ENCODE results near the gene NATD1.

The NATD1 gene, protein sequence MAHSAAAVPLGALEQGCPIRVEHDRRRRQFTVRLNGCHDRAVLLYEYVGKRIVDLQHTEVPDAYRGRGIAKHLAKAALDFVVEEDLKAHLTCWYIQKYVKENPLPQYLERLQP

GRCh38 chr17:21252796-21253645 is at the start of gene NATD1:
TSS of gene NATD1 (minus strand) at chr17:21253410. CDS start at chr17:21253264, 146 bp downstream.
- DNase-seq, result peak; percentile 76

DNA sequence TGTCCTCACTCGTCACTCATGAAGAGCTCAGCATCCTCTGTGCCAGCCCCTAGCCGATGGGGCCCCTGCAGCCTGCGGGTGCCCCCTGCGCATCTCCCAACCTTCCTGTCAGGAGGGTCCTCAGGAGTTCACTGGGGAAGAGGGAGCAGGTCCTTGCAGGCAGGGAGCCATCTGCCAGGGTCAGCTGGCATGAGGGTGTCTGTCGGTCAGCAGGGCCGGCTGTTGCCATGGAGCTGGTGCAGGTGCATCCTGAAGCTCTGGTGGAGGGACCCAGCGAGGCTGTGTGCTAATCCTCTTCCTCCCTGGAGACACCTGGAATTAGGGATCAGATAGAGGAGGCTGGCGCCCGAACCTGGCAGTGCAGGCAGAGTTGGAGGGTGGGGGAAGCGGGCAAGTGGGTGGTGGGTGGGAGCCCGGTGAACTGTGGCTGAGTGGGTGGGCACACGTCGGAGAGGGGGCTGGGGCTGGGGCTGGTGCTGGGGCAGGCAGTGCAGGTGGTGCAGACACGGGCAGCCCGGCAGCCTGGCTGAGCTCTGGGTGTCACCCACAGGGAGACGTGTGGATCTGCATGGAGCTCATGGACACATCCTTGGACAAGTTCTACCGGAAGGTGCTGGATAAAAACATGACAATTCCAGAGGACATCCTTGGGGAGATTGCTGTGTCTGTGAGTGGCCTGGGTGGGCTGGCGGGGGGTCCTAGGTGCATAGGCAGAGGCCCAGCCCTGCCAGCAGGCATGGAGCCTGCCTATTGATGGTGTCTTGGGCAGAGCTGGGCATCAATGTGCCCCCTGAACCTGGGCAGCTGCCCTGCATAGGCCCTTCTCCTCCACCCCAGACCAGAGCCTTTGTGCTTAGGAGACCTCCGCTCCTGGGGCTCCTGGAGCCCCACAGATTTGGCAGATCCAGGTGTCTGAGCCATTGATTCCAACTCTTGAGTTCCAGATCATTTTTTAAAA is 48.7 kb upstream of the NATD1 start:
- DNase-seq, result no peak

DNA sequence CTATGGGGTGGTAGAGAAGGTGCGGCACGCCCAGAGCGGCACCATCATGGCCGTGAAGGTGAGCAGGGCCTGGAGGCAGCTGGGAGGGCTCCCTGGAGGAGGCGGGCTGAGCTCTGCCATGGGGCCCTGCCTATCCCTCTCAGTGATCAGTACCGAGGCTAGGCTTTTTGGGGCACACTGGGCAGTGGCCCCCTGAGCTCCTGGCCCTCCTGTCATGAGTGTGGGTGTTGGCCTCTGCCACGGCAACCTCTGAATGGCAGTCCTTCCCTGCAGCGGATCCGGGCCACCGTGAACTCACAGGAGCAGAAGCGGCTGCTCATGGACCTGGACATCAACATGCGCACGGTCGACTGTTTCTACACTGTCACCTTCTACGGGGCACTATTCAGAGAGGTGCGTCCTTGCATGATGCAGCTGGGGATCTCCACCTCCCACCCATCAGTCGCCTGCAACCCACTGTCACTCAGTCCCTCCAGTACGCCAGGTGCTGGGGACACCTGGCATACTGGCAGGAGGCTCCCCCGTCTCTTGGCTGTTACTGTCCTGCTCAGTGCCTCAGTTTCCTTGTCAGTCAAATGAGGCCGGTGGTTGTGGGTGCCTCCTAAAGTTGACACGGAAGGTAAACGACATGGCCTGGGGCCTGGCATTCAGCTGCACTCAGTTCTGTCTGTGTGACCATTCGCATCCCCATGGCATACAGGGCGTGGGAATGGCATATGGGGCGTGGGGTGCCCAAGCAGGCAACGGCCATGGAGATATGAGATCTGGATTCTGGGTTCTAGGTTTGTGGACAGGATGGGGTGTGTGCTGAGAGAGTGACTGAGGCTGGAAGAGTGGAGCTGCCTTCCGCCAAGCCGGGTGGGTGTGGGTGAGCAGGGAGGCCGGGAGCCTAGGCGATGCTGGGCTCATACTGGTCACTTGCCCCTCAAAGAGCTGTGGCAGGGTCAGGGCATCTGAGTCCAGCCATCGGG is 47.7 kb upstream of the NATD1 start:
- DNase-seq, result no peak

DNA sequence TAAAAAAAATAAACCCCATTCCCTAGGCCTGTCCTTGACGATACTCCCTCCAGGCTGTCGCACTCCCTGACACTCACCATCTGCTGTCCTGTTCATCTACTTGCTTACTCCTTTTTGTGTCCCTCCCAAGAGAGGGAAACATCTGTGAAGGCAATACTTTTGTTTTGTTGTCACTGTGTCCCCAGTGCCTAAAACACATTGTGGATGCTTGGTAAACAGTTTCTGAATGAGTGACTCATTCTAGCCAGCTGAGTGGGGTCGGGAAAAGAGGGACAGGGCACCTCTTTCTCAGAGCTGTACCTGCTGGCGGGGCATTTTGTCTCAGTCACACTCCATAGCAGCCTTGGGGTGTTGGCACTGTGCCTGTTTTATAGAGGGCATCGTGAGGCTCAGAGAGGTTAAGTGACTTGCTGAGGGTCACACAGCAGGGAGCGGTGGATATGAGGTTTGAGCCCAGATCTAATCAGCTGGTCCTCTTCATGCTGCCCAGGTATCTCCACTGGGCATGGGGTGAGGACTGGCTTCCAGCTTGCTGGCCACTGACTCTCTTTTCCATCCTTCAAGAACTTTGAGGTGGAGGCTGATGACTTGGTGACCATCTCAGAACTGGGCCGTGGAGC is 46.9 kb upstream of the NATD1 start:
- DNase-seq, result no peak

DNA sequence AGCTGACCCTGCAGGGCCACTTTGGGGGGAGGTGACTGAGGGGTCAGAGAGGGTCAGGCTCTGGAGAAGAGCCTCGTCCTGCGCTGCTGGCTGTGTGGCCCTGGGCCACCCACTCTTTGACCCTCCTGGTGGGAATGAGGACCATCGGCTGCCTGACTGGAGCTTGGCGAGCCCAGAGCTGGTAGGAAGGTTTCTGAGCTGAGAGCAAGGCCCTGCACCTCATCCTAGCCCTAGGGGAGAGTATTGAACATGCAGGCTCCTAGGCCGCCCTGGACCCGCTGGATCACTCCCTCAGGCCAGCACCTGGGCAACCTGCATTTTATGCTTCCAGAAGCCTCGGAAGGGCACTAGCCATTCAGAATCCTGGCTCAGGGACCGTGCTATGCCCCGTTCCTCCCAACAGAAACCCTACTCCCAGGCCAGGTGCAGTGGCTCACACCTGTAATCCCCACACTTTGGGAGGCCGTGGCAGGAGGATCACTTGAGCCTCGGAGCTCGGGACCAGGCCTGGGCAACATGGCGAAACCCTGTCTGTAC is 45.8 kb upstream of the NATD1 start:
- DNase-seq, result no peak

DNA sequence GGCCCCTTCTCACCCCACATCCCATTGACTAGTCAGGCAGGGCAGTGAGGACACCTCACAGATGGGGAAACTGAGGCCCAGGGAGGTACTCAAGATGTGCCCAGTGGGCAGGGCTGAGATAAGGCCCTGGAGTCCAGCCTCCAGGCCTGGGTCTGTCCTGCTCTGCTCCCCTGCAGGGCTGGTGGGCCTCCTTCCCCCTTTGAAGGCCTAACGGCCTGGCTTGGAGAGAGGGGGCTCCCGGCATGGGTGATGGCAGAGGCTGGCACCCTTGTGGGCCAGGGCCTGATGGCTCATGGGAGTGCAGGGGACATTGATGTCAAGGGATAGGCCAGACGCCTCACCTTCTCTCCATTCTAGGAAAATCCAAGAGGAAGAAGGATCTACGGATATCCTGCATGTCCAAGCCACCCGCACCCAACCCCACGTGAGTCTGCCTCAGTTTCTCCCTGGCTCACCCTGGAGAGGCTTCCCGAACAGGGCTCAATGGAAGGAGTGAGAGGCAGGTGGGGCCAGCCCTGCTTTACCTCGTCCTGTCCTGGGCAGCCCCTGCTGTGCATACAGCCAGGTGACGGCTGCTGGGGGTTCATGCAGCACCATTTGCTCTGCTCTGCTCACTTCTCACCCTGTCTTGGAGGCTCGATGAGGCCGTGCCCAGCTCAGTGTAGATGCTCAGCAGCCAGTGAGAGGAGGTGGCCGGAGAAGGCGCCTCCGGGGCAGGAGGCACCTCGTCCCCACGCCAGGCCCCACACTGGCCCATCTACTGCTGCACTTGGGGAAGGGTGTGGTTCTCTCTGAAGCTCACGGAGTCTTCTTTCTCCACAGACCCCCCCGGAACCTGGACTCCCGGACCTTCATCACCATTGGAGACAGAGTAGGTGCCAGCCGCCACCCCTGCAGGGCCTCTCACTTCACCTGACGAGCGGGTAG is 45.1 kb upstream of the NATD1 start:
- no peak for DNase-seq

DNA sequence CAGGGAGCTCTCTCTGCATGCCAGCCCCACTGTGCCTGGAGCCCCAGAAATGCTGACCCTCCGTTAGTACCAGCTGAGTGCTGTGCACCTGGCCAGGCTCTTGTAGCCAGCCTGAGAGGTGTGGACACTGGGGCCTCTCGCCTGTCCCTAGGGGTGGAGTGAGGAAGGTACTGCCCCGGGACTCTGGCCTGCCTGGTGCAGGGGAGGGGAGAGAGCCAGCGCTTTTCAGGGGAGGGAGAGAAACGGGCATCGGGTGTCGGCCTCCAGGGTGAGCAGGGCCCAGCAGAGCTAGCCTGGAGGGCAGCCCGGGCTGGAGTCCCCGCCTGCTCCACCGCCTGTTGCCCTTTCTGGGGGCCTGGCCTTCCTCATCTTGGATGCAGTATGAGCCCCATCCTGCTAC is 44.4 kb upstream of the NATD1 start:
- DNase-seq, result no peak

GRCh38 chr17:21297026-21297520 is 43.9 kb upstream of the NATD1 start:
- no peak for DNase-seq

- no peak for DNase-seq
Observed at GRCh38 chr17:21296097-21297025, 43.2 kb upstream of the NATD1 start.

DNA sequence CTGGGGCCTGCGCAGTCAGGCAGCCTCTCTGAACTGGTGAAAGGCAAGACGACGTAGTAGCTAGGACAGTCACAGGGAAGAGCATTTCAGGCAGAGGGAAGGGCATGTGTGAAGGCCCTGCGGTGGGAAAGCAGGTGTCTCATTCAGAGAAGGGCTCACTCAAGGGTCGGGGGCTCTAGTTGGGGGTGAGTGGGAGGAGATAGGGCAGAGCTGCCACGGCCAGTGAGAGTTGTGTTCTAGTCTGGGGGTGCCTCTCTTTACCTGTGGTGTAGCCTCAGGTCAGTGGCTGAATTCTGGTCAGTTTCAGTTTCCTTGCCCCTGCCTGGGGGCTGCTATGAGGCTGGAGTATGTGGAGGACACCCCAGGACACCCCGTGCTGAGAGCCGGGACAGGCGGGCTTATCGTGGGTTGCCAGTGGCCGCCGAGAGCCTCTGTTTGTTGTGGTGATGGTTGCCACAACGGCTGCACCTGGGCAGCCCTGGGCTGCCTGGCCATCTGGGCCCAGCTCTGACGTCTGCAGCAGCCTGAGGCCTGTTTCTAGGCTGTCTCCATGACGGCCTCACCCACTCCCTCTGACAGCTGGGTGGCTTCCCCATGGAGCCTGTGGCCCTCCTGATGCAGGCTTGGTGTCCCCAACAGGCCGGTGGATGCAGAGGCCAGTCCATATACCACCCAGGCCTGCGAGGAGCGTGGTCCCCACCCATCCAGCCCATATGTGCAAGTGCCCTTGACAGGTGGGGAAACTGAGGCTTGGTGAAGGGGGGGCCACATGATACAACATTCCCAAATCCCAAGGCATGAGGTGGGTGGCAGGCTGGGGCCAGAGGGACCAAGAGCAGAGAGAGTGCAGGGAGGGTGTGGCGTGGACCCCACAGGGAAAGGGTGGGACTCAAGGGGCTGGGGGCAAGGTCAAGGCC is 42.1 kb upstream of the NATD1 start:
- DNase-seq, result no peak

DNA sequence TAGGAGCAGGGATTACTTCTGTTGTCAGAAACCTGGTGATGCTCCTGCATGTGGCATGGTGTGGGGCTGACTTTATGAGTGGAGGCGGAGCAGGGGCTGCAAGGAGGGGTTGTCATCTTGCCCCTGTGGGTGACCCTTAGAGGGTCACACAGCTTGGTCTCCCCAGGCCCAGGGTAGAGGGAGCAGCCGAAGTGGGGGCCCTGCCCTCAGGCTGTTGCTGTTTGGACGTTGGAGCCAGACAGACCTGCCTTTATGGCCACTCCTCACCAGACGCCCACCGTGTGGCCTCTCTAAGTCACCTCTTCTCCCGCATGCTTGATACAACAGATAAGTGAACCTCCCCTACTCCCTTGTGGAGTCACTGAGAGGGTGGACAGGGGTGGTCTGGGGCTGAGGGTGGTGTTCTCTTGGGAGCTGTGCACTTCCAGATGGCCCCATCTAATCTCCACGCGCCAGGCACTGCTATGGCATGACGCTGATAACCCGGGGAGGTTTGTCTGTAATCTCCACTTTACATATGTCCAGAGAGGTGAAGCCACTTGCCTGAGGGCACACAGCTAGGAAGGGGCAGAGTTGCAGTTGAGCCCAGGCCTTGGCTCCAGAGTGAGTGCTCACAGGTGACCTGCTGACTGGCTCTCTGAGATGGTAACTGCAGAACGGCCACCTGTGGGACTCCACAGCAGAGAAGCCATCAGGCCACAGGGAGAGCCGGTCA is 41.3 kb upstream of the NATD1 start:
- DNase-seq, result no peak

DNA sequence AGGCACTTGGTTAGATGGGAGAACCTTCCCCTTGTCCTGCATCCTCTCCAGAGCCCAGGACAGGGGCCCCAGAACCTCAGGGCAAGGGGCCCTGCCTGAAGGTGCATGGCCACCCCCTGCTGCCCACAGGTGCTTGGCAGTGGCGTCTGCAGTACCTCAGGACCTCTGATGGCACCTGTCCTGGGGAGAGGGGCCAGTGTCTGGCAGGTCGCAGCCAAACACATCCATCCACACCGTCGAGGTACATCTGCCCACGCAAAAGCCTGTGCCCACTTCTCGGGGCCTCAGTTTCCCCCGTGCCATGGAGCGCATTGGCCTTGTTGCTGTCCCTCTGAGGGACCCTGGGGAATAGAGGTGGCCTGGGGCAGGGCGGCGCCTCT is 40.6 kb upstream of the NATD1 start:
- no peak for DNase-seq

DNA sequence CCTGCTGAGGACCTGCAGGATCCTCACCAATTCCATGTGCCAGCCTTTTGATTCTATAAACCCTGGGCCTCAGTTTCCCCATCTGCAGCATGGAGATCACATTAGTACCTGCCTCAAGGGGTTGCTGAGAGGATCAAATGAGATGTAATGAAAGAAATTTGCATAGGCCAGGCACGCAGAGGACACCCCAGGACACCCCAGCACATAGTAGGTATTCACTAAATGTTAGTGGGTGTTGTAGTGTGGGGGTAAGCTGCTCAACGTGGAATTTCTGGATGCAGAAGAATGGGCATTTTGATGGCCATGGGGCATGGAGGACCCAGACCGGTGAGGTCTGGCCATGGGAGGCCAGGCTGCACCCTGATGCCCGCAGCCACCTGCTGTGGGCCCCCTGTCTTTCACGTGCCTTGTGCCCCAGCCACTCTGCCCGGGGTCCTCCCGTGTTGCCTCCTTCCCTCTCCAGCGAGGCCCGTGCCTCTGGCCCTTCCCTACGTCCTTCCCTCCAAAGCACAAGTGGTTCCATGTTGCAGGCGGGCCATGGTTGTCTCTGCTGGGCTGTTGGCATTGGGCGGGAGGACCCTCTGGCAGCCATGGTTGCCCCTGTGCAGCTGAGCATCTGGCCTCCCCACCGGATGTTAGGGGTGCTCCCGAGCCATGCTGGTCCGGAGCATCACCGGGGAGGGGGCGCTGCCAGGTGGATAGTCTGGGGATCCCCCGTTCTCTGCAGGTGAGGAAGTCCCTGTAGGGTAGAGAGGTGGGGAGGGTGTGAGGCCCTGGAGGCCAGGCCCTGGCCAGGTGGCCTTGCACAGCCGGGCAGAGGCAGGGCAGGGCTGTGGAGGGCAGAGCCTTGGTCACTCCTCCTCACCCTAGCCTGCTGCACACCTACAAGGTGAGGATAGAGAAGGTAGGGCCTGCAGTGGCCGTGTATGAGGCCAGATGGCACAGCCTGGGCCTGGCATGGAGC is 39.9 kb upstream of the NATD1 start:
- no peak for DNase-seq

- DNase-seq, result no peak
Observed at GRCh38 chr17:21291862-21292261, 38.7 kb upstream of the NATD1 start.

- no peak for DNase-seq
Observed at GRCh38 chr17:21291357-21291756, 38.1 kb upstream of the NATD1 start.

All from activated CD4-positive, alpha-beta T cell treated with anti-CD3 and anti-CD28 coated beads, Interleukin-2, Interleukin-6, amounts not matched to agents 100 ng/mL and 50 ng/mL, durations not matched to agents 16 hours and 8 hours (primary cell).